PC-3 (cell line): ENCODE data around the gene CRYBB3.

Experiments
- CTCF ChIP-seq: fragments of 300-600 bp; sonication (generic); conservative IDR thresholded peaks from 2 replicates; pipeline ENCODE4 v1.5.1; 2017; ENCODE audit warnings: antibody characterized with exemption, low read depth, mild to moderate bottlenecking, low read length
- EZH2phosphoT487 ChIP-seq: fragments of 300-600 bp; sonication (generic); IDR thresholded peaks from 2 replicates; pipeline ENCODE4 v1.6.1; 2018; ENCODE audit warnings: mild to moderate bottlenecking, antibody characterized with exemption, low read length, borderline replicate concordance

DNA sequence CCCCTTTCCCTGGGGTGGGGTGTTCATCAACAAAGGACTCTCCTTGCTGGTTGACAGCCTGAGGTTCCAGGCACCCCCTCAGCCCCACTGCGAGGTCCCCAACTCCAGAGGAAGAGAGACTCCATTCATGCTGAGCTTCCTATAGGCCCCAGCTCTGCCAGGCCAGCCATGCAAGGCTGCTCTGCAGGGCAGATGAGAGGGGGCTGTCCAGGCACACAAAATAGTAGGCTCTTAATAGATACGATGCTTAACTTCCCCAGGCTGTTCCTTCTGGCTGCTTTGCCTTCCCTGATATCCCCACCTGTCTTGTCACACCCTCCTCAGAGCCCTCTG lies 45.0 kb upstream of the CRYBB3 start:
- no peak for TF ChIP-seq EZH2phosphoT487
- TF ChIP-seq CTCF, result no peak
